ENCODE data around the gene PKM.

PKM gene

GRCh38 chr15:72153269-72154000, 77.6 kb downstream of the PKM start:
- DNase-seq, result no peak

Data from activated CD4-positive, CD25-positive, alpha-beta regulatory T cell (primary cell).